ENCODE measurements around the gene OR9A2.

The OR9A2 gene

GRCh38 chr7:143027032-143027431 is at the start of gene OR9A2:
Gene OR9A2 (minus strand): TSS chr7:143027132. CDS start chr7:143027132, 0 bp downstream.
- CTCF ChIA-PET: no interaction called here
- no peak for TF ChIP-seq CTCF (conservative IDR thresholded peaks at IDR 0.05; ENCODE audit: low read depth)
- no peak for DNase-seq (ENCODE audit: low spot score)
- no peak within 1 kb of the TSS for H3K27ac ChIP-seq
- POLR2A ChIA-PET (ENCODE audit: low non-redundant PET): no interaction called here

GRCh38 chr7:143074141-143074540 is 47.2 kb upstream of the OR9A2 start:
- TF ChIP-seq CTCF (conservative IDR thresholded peaks at IDR 0.05; ENCODE audit: low read depth): no peak
- H3K27ac ChIP-seq: no peak overlapping the region
- no peak for DNase-seq (ENCODE audit: low spot score)
- ChIA-PET CTCF (interaction anchor here (0.7 kb wide), 1 partner anchor 687 kb away, joined by 3 read pairs; no protein-coding TSS in a partner anchor), POLR2A (ENCODE audit: low non-redundant PET) (no interaction called here)

GRCh38 chr7:143073556-143073955 is 46.6 kb upstream of the OR9A2 start:
- ChIA-PET CTCF (interaction anchor here (0.7 kb wide), 1 partner anchor 687 kb away, joined by 3 read pairs; no protein-coding TSS in a partner anchor), POLR2A (ENCODE audit: low non-redundant PET) (no interaction called here)
- H3K27ac ChIP-seq: no peak overlapping the region
- TF ChIP-seq CTCF (conservative IDR thresholded peaks at IDR 0.05; ENCODE audit: low read depth): no peak
- DNase-seq (ENCODE audit: low spot score): no peak

- ChIA-PET CTCF (interaction anchor here (0.6 kb wide), 1 partner anchor 145 kb away, joined by 4 read pairs; no protein-coding TSS in a partner anchor), POLR2A (ENCODE audit: low non-redundant PET) (no interaction called here)
- DNase-seq (ENCODE audit: low spot score): no peak
- TF ChIP-seq CTCF (conservative IDR thresholded peaks at IDR 0.05; ENCODE audit: low read depth): no peak
- H3K27ac ChIP-seq: no peak overlapping the region
Observed at GRCh38 chr7:143069912-143070500, 43.1 kb upstream of the OR9A2 start.

GRCh38 chr7:143068446-143068845 is 41.5 kb upstream of the OR9A2 start:
- no peak for TF ChIP-seq CTCF (conservative IDR thresholded peaks at IDR 0.05; ENCODE audit: low read depth)
- ChIA-PET POLR2A (ENCODE audit: low non-redundant PET) (no interaction called here), CTCF (no interaction called here)

GRCh38 chr7:143063741-143064140 is 36.8 kb upstream of the OR9A2 start:
- TF ChIP-seq CTCF (conservative IDR thresholded peaks at IDR 0.05; ENCODE audit: low read depth): no peak
- ChIA-PET POLR2A (ENCODE audit: low non-redundant PET) (no interaction called here), CTCF (no interaction called here)
- DNase-seq (ENCODE audit: low spot score): no peak
- H3K27ac ChIP-seq: no peak overlapping the region

More at GRCh38 chr7:143068446-143068845, 41.5 kb upstream of the OR9A2 start:
- no peak overlapping the region for H3K27ac ChIP-seq
- no peak for DNase-seq (ENCODE audit: low spot score)

Data from RWPE1 (cell line).